KG1 (cell line): ENCODE measurements around the gene CRYGN.

Source experiments
- DNase-seq: peaks from one replicate; lab custom pipeline; 2025; lab: John Stamatoyannopoulos, UW

Gene CRYGN

GRCh38 chr7:151426904-151427704 lies 12.8 kb downstream of the CRYGN start:
- DNase-seq: no peak

DNA sequence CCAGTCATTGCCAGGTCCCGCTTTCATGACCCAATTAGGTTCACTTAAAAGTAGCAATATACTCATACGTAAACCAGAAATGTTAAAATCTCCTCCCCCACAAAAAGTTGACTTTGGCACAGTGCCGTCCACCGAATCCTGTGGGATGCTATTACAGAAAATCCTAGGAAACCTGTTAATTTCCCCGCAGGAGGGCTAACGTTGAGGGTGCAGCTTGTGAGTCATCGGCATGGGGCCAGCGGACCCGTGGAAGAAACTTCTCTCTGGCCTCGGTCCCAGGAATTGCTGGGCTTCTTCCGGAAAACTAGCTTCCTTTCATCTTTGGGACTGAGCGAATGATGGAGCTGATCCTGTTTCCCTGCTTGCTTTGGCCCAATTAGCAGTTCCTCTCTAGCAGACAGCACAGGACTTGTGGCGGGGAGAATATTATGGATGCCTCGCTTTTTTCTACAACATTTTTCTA lies 13.5 kb downstream of the CRYGN start:
- no peak for DNase-seq

GRCh38 chr7:151425670-151426440 lies 14.1 kb downstream of the CRYGN start:
- no peak for DNase-seq

DNA sequence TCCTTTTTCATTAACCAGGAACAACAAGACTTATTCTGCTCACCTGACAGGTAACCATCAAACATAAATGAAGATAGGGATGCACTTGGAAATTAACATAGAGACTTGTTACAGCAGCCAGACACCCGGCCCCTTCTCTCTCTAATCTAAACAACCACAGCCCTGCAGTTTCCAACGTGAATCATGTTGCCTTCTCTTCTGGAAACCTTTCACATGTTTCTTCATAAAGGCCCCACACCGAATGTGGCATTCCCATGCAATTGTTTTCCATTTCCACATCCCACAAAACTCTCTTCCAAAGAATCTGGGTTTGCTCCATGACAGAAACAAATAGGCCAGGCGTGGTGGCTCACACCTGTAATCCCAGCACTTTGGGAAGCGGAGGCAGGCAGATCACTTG lies 15.1 kb downstream of the CRYGN start:
- no peak for DNase-seq

- DNase-seq: no peak
Measured at GRCh38 chr7:151423936-151424335, 16.0 kb downstream of the CRYGN start.

GRCh38 chr7:151423226-151423625 lies 16.7 kb downstream of the CRYGN start:
- no peak for DNase-seq

GRCh38 chr7:151422212-151422611 lies 17.7 kb downstream of the CRYGN start:
- DNase-seq: no peak

- DNase-seq: no peak
Measured at GRCh38 chr7:151420144-151420543, 19.8 kb downstream of the CRYGN start.

DNA sequence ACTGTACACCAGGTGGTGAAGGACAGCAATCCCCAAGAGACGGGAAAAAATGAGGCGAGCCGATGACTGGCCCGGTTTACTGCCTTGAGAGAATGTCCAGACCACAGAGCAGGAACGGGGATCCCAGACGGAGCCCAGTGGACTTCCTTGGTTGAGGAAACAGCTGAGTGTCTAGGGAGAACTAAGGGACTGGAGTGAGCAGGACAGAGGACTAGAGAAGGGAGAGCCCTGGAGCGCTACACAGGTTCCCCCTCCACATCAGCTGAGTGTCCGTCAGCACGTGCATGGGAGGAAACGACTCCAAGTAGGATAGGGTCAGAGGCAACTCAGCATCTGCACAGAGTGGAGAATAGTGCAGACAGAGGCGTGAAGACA lies 23.0 kb downstream of the CRYGN start:
- DNase-seq: no peak

DNA sequence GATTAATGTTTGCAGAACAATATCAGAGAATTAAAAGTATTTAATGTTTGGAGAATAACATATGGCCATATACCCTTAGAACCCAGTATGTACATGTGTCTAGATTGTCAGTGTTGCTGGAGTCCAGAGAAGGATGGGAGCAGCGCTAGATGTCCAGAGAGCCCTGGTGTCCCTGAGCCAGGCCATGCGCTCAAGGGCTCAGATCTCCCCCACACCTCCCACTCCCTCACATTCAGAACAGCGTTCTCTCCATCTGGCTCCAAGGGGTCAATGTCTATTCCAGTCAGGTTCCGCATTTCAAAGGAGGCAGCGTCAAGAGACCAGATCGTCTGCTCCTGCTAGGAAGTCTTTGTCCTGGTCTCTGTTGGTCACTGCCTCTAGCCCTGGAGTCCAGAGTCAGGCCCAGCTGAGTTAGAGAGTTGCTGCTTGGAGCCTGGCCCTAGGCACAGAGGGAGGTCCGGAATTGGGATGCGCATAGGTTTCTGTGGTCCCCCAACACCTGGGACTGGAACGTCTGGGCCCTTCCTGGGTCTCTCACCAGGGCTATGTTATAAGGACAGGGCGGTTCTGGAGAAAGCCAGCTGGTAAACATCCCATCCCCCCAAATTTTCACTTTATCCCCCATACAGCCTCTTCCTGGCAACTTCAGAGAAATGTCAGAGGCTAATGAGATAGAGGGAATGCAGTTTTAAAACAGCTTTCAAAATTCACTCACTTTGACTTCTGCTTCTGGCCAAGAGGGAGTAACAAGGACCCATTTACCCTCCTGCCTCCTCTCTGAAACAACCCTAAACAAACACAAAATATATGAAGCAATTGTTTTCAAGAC lies 23.6 kb downstream of the CRYGN start:
- no peak for DNase-seq

DNA sequence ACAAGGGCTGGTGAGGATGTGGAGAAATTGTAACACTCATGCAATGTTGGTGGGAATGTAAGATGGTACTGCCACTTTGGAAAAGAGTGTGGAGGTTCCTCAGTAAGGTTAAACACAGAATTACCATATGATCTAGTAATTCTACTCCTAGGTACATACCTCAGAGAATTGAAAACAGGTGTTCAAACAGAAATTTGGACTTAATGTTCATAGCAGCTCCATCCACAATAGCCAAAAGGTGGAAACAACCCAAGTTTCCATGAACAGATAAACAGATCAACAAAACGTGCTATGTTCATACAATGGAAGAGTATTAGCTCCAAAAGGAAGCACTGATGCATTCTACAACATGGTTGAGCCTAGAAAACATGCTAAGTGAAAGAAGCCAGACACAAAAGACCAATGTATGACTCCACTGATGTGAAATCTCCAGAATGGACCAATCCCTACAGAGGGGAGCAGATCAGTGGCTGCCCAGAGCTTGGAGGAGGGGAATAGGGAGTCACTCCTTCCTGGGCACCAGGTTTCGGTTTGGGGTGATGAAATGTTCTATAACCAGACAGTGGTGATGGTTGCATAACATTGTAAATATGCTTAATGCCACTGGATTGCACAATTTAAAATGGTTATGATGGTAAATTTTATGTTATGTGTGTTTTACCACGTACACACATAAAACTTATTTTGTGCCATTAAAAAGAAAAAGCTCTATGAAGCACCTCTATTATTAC lies 24.4 kb downstream of the CRYGN start:
- peak; percentile 29 for DNase-seq

GRCh38 chr7:151413241-151413640 lies 26.7 kb downstream of the CRYGN start:
- no peak for DNase-seq

- no peak for DNase-seq
Measured at GRCh38 chr7:151412318-151412717, 27.6 kb downstream of the CRYGN start.

GRCh38 chr7:151411551-151411950 lies 28.4 kb downstream of the CRYGN start:
- no peak for DNase-seq

DNA sequence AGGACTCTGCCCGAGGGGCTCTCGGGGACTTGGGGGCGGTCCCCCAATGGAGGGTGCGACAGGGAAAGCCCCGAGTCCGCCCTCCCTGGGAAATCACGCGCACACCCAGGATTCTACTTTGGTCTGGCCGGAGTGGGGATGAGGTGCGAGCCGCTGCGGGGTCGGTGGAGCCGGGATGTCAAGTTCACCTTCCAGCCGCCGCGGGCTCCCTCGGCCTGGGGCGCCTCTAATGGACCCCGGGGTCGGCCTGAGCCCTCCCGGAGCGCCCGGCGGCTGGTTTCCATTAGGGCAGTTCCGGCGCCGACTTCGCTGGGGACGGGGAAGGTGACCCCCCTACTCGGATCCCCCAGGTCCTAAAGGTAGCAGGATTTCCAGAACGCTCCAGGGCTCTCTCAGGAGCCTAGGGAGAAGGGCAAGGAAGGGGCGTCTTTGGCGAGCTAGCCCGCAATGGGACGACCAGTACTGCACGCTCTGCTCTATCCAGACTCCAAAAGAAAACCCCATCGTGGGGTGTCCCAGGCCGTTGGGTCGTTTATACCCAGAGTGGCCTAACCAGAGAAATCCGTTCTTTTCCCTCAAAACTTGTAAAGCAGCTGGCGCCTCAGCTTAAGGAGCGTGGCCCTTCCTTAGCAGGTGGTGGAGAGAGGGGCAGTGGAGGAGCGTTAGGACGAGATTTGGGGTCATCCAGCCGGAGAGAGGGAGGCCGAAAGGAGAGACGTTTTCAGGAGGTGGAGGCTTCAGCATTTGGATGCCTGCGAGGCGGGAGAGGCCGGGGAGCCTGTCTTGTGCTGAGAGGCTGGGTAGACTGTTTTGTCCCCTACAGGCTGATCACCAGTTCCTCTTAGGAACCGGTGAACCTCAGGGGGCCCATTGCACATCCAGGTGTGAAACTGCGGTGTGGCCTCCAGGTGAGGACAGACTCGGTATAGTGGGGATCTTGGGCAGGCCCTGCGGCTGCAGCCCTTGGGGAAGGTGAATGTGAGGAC lies 29.2 kb downstream of the CRYGN start:
- DNase-seq: no peak

GRCh38 chr7:151409667-151410404 lies 30.1 kb downstream of the CRYGN start, which contains the start of gene WDR86:
WDR86 (minus strand) TSS chr7:151410038; CDS start chr7:151409589, 449 bp downstream.
- no peak for DNase-seq

DNA sequence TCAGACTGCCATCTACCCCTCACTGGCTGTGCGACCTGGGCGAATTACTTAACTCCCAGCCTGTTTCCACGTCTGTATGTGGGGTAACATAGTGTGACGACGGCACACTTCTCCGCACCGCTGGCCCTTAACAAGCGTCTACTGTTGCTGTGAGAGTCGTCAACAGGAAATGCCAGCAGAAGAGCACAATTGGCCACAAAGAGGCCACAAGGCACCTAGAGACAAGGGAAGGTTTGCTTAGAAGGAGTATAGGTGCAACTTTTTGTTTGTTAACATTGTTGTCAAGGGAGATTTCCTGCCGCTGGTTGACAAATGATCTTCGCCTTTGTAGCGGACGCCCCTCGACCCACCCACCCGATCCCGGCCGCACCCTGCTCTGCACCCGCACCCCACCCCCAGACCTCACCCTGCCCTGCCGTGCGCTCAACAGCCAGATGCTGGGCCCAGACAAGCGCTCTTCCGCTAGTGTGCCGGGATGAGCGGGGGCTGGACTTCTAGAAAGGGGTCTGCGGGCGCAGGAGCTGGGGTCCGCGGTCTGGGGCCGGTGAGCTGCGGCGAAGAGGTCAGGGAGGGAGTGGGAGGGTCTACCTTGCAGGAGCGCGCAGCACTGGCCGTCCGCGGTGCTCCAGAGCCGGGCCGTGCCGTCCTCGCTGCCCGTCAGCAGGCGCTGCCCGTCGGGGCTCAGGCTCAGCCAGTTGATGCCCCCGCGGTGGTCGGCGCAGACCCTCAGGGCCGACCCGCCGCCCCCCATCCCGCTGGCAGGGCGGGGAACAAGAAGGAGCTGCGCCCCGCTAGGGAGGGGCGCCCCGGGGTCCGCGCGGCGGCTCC lies 30.9 kb downstream of the CRYGN start:
- no peak for DNase-seq

DNA sequence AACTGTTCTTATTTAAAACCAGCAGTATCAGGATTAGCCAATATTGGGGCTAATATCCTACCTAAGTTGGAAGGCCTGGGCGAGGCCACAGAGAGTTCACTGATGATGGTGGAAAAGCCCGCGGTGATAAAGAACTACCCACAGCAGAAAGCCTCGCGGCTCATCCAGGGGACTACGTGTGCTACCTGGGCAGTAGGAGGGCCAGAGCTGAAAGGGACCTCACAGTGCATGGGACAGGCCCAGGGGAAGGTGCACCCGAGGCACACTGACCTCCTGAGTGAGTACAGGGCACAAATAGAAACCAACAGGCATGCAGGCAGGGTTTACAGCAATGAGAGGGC lies 31.5 kb downstream of the CRYGN start:
- no peak for DNase-seq
